GM12801 (cell line): Measurements from ENCODE around the gene MPZ.

Experiments
- TF ChIP-seq, protein P1 (sequence below): IDR thresholded peaks from one replicate; pipeline ENCODE4 v1.5.1; 2011; ENCODE audit warnings: control low read depth; ENCODE audit not compliant: insufficient read length; ENCODE audit errors: extremely low read depth

The MPZ gene

DNA sequence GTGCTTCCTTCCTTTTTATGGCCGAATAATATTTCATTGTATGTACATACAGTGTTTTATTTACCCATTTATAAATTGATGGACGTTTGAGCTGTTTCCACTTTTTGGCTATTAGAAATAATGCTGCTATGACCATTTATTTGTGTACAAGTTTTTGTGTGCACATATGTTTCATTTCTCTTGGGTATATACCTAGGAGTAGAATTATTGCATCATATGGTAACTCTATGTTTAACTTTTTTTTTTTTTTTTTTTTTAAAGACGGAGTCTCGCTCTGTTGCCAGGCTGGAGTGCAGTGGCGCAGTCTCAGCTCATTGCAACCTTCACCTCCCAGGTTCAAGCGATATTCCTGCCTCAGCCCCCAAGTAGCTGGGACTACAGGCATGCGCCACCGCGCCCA, 23.4 kb upstream of the MPZ start:
- TF ChIP-seq, protein P1, sequence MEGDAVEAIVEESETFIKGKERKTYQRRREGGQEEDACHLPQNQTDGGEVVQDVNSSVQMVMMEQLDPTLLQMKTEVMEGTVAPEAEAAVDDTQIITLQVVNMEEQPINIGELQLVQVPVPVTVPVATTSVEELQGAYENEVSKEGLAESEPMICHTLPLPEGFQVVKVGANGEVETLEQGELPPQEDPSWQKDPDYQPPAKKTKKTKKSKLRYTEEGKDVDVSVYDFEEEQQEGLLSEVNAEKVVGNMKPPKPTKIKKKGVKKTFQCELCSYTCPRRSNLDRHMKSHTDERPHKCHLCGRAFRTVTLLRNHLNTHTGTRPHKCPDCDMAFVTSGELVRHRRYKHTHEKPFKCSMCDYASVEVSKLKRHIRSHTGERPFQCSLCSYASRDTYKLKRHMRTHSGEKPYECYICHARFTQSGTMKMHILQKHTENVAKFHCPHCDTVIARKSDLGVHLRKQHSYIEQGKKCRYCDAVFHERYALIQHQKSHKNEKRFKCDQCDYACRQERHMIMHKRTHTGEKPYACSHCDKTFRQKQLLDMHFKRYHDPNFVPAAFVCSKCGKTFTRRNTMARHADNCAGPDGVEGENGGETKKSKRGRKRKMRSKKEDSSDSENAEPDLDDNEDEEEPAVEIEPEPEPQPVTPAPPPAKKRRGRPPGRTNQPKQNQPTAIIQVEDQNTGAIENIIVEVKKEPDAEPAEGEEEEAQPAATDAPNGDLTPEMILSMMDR, result no peak

DNA sequence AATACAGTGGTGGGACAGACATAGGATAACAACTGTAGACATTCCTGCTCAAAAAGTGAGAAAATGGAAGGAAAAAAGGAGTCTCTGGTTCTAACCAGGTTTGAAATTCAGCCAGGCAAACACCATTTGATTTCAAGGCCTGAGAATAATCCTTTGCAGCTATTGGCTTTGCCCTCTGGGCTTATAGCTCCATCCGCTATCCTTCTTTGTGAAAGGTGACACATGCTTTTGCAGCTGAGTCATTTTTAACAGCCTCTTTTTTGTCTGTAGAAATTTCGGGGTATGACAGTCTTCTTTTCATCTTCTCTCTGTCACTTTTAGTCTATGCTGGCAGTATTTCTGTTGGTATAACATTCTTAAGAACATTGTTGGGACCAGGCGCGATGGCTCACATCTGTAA, 20.6 kb upstream of the MPZ start:
- TF ChIP-seq, protein P1, result no peak

DNA sequence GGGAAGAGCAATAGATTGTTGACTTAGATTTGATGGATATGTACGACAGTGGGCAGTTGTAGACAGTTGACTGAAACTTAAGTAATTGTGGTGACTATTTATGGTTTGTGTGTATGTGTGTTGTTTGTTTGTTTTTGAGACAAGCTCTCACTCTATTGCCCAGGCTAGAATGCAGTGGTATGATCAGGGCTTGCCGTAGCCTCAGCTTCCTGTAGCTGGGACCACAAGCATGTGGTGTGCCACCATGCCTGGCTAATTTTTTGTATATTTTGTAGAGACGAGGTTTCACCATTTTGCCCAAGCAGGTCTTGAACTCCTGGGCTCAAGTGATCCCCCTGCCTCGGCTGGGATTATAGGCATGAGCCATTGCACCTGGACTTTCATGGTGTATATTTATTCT, 14.3 kb upstream of the MPZ start:
- TF ChIP-seq, protein P1, result no peak

DNA sequence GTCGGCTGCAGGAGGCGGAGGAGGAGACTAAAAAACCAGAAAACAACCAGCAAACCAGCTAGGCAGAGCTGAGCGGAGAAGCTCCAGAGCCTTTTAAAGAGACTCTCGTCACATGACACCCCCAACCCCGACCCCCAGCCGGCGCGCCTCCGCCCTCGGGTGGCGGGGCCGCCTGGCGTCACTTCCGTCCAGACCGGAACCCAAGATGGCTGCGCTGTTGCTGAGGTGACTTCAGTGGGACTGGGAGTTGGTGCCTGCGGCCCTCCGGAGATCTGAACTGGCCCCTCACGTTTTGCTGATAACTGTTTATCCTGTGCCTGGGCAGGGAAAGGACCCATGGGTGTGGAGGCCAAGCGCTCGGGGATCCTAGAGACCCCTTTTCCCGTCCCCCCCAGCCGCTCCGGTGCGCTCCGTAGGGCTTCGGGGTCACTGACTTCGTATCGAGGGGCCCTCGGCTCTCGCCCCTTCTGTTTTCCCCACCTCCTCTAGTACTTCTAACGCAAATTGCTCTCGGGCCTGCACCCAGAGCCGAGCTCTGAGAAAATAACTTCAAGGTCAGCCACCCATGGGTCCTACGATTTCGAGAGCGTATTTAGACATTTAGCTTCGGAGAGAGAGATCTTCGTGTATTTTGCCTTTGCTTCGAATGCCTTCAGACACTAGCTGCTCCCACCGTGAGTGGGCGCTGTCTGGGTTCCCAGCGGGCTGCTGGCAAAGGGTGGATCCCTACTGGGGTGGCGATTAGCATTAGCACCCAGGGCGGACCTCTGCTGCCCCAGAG, 4.6 kb upstream of the MPZ start, which contains the start of gene SDHC:
SDHC (plus strand) TSS at position 181 of the 781 bp plus-strand sequence; CDS start at position 206, 25 bp downstream.
- TF ChIP-seq, protein P1, result no peak

DNA sequence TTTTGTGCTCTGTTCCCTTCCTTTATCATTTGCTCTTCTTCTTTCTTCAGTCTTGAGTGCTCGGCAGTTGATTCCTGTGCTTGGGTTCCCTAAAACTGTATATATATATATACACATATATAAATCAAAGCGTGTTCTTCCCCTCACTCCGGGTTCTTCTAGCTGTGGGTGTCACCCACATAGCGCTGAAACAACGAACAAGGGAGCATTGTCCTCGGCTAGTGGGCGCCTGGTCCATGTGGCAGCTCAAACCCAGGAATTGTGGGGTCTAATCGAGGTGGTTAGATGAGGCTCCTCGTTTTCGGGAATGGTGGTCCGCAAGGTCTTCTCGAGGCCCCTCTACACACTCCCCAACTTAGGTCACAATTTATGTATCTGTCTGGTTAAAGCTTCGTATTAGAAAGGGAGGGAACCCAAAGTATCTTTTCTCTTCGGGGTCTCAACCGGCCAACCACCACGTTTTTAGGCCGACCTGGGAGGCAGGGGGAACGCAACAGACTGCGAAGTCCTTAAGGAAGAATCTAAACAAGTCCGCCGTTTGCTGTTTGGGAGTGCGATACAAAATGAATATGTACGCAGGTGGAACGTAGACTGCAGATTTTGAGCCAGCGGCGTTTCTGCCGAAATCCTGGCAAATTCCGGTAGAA, 3.9 kb upstream of the MPZ start:
- TF ChIP-seq, protein P1, result no peak

DNA sequence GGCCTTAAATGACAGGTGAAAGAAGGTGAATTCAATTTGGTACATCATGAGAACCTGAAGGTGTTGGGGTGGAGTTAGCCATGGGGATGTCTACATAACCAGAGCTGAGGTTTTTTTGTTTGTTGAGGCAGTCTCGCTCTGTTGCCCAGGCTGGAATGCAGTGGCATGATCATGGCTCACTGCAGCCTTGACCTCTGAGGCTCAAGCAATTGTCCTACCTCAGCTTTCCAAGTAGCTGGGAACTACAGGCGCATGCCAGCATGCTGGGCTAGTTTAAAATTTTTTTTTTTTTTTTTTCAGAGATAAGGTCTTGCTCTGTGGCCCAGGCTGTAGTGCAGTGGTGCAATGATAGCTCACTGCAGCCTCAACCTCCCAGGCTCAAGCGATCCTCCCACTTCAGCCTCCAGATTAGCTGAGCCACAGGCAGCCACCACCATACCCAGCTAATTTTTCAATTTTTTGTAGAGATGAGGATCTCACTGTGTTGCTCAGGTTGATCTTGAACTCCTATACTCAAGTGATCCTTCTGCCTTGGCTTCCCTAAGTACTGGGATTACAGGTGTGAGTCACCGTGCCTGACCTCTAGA, 1.9 kb upstream of the MPZ start:
- TF ChIP-seq, protein P1, result no peak

DNA sequence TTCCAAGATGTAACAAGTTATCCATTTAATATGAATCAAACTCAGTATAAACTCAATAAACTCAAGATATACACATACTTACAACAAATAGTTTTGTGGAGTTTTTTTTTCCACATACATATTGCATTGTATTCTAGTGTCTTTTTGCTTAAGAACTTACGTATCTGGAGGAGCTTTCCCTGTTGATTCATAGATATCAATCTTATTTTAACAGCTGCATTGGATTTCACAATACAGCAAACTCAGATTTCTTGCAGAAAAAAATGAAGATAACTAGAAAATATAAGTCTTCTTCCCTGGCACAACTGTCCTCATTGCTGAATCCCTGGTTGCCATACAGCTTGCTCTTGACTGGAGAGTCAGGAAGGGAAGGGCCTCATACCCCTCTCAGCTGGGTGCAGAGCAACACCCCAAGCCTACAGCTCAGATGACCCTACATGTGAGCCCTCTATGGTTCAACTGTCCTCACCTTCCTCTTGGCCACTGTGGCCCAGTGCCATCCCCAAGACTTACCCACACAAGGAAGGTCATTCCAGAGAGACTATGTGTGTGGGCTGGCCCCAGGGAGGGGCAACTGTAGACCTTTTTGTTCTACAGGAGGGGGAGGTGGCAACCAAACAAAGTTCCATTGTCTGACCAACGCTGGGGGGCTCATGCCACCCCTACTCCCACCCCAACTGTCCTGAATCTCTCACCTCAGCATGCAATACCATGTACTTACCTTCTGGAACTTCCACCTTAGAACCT, 1.7 kb downstream of the MPZ start:
- TF ChIP-seq, protein P1, result no peak
